ENCODE results near the gene WDR48.

GRCh38 chr3:39098473-39099000 lies 46.7 kb downstream of the WDR48 start:
- TF ChIP-seq CTCF (optimal IDR thresholded peaks at IDR 0.05 in 1 of 3, IDR thresholded peaks at IDR 0.05 in 1 of 3, conservative IDR thresholded peaks at IDR 0.05 in 1 of 3; ENCODE audit: extremely low read depth in 1 of 3, insufficient read depth in 2 of 3, low read length in 3 of 3) (no peak), EZH2 (IDR thresholded peaks at IDR 0.05; ENCODE audit: low read length) (no peak)
